HG02759 (cell line): ENCODE data around the gene C19orf67.
A peak's percentile ranks its signal among the peaks of the same experiment; 100 is the strongest.

Experiments
- ATAC-seq: cut with Tn5 transposase; IDR thresholded peaks from one replicate; pipeline ENCODE4 v1.9.1; 2021; ENCODE audit warnings: mild to moderate bottlenecking, moderate library complexity; ENCODE audit not compliant: unreplicated experiment

Gene C19orf67

DNA sequence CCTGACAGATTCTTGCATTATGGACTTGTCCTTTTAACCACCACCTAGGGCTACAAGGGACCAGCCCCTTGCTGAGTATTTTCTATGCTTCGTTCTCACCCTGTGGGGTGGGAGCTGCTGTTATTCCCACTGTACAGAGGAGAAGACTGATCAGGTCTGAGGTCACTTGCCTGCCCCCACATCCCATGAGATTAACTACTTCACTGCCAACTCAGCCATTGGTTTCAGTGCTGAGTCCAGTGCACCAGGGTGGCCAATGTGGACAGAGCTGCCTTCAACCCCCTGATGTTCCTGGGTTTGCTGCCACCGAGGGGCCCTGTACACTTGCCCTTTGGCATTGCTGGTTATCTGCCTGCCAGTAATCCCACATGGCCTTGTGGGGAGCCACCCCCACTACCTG is 25.1 kb upstream of the C19orf67 start:
- no peak for ATAC-seq

DNA sequence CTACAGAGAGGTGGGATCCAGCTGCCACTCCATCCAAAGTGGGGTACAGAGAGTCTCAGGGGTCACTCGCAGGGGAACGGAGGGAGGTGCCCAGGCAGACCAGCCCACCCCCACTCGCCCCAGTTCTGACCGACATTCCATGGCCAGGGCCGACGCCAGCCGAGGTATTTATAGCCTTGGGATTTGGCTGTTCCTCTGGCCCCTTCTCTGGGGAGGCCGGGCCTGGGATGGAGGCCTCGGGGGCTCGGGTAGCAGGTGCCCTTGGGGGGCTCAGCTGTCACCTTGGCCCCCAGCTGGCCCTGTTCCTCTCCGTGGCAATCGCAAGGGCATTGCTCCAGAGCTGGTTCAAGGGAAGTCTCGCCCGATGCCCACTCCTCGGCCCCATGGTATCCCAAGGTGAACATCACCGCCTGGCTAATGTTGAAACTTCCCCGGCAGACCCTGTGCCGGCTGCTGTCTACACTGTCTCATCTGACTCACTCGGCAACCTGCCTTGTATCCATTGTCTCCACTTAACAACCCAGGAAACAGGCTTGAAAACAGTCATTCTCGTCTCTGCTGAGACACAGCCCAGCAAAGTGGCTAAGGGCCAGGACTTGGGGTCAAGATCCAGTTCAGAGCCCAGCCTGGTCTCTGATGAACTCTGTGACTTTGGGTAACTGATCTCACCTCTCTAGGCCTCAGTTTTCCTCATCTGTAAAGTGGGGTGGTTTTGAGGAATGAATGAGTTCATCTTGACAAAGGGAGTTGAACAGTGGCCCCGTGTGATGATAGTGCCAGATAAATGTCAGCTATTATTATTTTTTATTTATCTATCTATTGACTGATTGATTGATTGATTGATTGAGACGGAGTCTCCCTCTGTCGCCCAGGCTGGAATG is 22.2 kb upstream of the C19orf67 start:
- ATAC-seq = no peak

- no peak for ATAC-seq
Observed at GRCh38 chr19:14106840-14107239, 21.3 kb upstream of the C19orf67 start.

- no peak for ATAC-seq
Observed at GRCh38 chr19:14105680-14106079, 20.1 kb upstream of the C19orf67 start.

GRCh38 chr19:14103310-14103709 is 17.7 kb upstream of the C19orf67 start:
- ATAC-seq = no peak

DNA sequence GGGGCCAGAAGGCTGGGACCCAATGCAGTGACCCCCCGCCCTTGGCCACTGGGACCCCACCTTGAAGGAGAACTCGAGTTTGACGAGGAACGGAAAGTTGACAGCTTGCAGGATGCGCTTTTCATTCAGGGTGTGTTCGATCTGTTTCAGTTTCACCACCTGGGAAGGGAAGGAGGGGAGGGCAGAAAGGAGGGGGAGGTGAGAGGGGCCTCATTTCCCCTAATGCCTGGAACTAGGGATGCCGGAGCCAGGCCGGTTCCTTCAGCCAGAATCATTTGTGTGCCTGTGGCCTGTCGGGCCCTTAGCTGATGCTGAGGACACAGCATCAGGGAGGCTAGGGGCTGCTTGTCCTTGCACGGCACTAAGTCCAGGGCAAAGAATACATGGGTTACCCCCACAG is 17.2 kb upstream of the C19orf67 start:
- no peak for ATAC-seq

DNA sequence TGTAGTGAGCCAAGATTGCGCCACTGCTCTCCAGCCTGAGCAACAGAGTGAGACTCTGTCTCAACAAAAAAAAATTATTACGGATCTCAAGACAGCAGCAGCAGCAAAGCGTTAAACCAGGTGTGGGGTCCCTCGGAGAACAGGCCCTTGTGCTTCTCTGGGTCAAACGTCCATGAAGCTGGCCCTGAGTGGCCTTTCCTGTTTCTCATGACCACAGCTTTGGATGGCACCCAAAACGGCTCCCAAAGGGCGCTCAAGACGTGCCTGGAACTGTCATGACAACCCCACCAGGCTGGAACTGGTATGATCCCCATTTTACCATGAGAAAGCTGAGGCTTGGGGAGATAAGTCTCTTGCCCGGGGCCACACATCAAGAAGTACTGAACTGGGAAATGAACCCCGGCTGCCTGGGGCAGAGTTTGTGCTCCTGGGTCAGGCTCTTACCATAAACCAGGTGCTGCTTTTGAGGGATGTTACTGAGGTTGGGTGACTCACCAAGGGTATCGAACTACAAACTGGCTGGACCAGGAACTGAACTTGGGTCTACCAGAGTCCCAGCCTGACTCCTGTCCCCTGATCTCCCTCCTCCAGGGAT is 16.6 kb upstream of the C19orf67 start:
- no peak for ATAC-seq

GRCh38 chr19:14101003-14101545 is 15.5 kb upstream of the C19orf67 start:
- ATAC-seq = no peak

GRCh38 chr19:14097532-14098151 is 12.1 kb upstream of the C19orf67 start:
- ATAC-seq = no peak

DNA sequence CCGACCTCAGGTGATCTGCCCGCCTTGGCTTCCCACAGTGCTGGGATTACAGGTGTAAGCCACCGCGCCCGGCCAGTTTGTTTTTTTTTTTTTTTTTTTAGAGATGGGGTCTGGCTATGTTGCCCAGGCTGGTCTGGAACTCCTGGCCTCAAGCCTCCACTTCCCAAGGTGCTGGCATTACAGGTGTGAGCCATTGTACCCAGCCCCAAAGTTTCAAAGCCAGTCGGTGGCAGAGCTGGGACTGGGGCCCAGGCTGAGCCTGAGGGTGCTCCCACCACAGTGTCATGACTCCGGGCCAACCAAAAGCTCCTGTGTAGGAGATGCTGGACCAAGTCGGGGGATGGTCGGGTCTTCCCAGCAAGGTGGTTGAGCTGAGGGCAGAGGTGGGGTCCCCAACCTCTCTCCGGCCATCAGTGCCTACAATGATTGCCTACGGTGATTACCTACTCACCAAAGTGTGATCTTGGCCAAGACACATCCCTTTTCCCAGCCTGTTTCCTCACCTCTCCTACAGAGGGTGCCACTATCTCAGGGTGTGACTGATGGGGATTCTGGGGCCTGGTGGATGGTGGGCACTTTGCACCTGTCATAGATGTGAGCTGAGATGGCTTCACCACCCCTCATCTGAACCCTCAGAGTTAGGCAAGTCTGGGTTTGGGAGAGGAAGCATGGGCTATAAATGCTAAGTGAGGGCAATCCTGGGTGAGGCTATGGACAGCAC is 10.8 kb upstream of the C19orf67 start:
- ATAC-seq = no peak

GRCh38 chr19:14094854-14095253 is 9.3 kb upstream of the C19orf67 start:
- ATAC-seq = no peak

DNA sequence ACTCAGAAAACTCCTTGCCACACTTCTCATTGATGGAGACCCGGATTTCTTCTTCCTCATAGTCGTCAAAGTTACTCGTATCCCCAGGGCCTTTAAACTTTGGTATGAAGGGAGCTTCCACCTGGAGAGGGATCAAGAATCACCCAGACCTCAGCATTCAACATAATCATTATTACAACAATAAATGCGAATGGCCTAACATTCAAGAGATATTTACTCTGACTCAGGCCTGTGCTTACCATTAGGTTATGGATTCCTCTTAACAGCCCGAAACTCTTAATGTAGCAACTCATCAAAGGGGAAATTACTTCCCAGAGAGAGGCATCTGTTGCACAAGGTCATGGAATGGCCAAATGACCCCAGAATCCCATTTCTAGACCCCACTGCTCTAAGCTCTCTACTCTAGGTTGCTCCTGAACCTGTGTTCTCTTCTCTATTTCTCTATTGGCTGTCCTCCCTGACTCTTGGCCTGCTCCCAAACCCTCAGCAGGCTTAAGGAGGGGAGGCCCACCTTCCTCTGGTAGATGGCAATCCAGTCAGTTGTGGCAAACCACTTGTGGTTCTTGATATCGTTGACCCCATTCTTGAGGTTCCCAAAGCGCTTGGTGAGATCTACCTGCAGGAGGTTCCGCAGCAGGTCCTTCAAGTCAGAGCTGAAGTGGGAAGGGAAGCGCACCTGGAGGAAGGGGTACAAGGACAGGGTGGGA is 7.7 kb upstream of the C19orf67 start:
- ATAC-seq = no peak

GRCh38 chr19:14091813-14092462 is 6.4 kb upstream of the C19orf67 start:
- no peak for ATAC-seq

- ATAC-seq = peak; percentile 66
Observed at GRCh38 chr19:14091081-14091812, 5.7 kb upstream of the C19orf67 start.

DNA sequence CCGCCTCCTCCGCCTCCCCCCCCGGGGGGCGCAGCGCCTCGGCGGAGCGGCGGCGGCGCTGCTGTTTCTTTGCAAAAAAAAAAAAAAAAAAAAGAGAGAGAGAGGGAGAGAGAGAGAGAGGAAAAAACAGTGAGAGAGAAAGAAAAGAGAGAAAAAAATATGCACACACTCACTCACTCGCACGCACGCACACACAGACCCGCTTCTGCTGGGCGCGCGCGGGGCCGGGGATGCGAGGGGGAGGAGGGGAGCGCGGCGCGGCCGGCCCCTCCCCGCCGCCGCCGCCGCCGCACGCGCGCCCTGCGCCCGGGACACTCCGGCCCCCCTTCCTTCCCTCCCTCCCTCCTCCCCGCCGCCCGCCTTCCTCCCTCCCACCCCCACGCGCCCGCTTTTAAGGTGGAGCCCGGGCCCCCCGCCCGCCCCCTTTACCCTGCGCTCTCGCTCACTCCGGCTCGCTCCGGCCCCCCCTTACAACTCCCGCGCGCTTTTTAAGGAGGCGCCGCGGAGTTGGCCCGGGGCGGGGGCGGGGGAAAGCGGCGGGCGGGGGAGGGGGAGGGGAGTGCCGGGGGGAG is 5.0 kb upstream of the C19orf67 start, which contains the start of gene SAMD1:
TSS of gene SAMD1 (minus strand) at position 243 of the 572 bp plus-strand sequence.
- ATAC-seq = peak; percentile 52

DNA sequence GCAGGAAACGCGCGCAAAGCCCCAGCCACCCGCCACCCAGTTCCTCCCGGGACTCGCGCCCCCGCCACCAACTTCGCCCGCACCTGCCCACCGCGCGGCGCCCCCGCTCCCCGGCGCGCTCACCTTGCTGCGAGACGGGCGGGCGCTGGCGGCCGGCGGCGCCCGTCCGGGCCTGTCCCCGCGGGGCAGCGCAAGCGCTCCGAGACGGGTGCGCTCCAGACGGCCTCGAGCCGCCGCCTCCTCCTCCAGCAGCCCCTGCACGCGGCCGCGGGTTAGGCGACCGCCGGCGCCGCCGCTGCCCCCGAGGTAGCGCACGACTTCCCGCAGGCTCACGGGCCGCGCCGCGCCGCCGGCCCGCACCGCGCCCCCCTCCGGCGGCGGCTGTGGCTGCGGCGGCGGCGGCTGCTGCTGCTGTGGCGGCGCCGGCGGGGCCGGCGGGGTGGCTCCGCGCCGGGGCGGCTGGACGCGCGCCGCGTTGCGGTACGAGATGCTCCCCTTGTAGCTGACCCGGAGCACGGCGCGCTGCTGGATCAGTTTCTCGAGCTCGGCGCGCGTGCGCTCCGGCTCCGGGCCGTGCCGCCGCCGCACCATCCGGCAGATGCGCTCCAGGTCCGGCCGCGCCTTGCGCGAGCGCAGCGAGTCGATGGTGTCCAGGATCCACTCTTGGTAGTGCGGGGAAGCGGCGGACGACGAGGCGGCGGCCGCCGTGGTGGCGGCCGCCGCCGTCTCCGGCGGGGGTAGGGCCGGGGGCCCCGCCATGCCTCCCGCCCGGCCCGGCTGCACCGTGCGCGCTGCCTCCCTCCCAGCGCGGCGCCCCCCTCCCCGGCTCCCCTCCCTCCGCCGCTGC is 4.3 kb upstream of the C19orf67 start:
- peak; percentile 30 for ATAC-seq

DNA sequence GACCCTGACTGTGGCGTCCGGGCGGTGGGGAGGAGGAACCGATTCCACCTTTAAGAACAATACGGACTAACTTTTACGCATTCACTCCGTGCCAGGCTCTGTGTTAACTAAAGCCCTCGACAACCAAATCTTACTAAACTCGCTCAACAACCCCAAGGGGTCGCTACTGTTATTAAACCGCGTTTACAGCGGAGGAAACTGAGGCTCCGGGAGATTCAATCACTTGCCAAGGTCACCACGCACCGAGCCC is 3.8 kb upstream of the C19orf67 start:
- ATAC-seq = no peak
